ENCODE measurements around the gene ZNF83. TPM values are rescaled to one million over a fixed set of nuclear protein-coding genes. Genes with fewer than 3 reads are reported as not detected.

ZNF83 gene
- total and polyA plus RNA-seq, 2 donors from 2014 or later = 51.8 to 90.4 TPM

- no peak for DNase-seq
- H3K9ac ChIP-seq (ENCODE audit: low read length in 3 of 3) = no peak overlapping the region
- no peaks in the 10 kb centered on the region for H3K27me3 ChIP-seq (ENCODE audit: control insufficient read depth, insufficient read depth, low read length)
- H3K4me3 ChIP-seq (ENCODE audit: low read length in 3 of 3) = no peak overlapping the region
- peaks cover 0 to 3% (median 0%) of the 10 kb centered on the region in 3 donors for H3K4me1 ChIP-seq (ENCODE audit: control insufficient read depth in 2 of 3, insufficient read depth in 2 of 3, low read depth in 1 of 3, low read length in 3 of 3)
- intact Hi-C loops (cut with DNase I) = no loop called here
- H3K9me3 ChIP-seq (ENCODE audit: control insufficient read depth in 2 of 3, insufficient read depth in 1 of 3, low read length in 3 of 3) = peaks cover 0 to 12% (median 0%) of the 10 kb centered on the region in 3 donors
- no peak for FAIRE-seq
- TF ChIP-seq CTCF (IDR thresholded peaks at IDR 0.05; ENCODE audit: borderline replicate concordance, extremely low read depth, insufficient read depth) = no peak
- H3K36me3 ChIP-seq (ENCODE audit: control insufficient read depth in 2 of 3, insufficient read depth in 3 of 3, low read length in 3 of 3) = peaks cover 0 to 14% (median 3%) of the 10 kb centered on the region in 3 donors
- no peak overlapping the region for H3K27ac ChIP-seq (ENCODE audit: low read depth in 2 of 2, low read length in 2 of 2)
These were observed 71.6 kb downstream of the ZNF83 start for GRCh38 chr19:52566588-52566987.

GRCh38 chr19:52566121-52566520 is 72.0 kb downstream of the ZNF83 start:
- no peak overlapping the region for H3K27ac ChIP-seq (ENCODE audit: low read depth in 2 of 2, low read length in 2 of 2)
- no peak overlapping the region for H3K4me3 ChIP-seq (ENCODE audit: low read length in 3 of 3)
- no peaks in the 10 kb centered on the region for H3K27me3 ChIP-seq (ENCODE audit: control insufficient read depth, insufficient read depth, low read length)
- H3K36me3 ChIP-seq (ENCODE audit: control insufficient read depth in 2 of 3, insufficient read depth in 3 of 3, low read length in 3 of 3) = peaks cover 0 to 14% (median 3%) of the 10 kb centered on the region in 3 donors
- no peak overlapping the region for H3K9ac ChIP-seq (ENCODE audit: low read length in 3 of 3)
- DNase-seq (no peak), FAIRE-seq (no peak)
- no peak for TF ChIP-seq CTCF (IDR thresholded peaks at IDR 0.05; ENCODE audit: borderline replicate concordance, extremely low read depth, insufficient read depth)
- H3K4me1 ChIP-seq (ENCODE audit: control insufficient read depth in 2 of 3, insufficient read depth in 2 of 3, low read depth in 1 of 3, low read length in 3 of 3) = peaks cover 0 to 3% (median 0%) of the 10 kb centered on the region in 3 donors
- H3K9me3 ChIP-seq (ENCODE audit: control insufficient read depth in 2 of 3, insufficient read depth in 1 of 3, low read length in 3 of 3) = peaks cover 0 to 13% (median 0%) of the 10 kb centered on the region in 3 donors
- intact Hi-C loops (cut with DNase I) = no loop called here

Other genes starting within 250 kb of the ZNF83 start
- 32.0 TPM for gene ZNF528, start 240.5 kb downstream of the ZNF83 start, total RNA-seq
- 10.1 TPM for gene ZNF528, start 240.5 kb downstream of the ZNF83 start, polyA plus RNA-seq (ENCODE audit: insufficient read depth, low read depth, low replicate concordance)
- gene ZNF534, start 209.2 kb downstream of the ZNF83 start, total RNA-seq = not detected
- not detected for gene ZNF534, start 209.2 kb downstream of the ZNF83 start, polyA plus RNA-seq (ENCODE audit: insufficient read depth, low read depth, low replicate concordance)
- gene ZNF578, start 184.8 kb downstream of the ZNF83 start, total RNA-seq = 3.7 TPM
- 0.69 TPM for gene ZNF578, start 184.8 kb downstream of the ZNF83 start, polyA plus RNA-seq (ENCODE audit: insufficient read depth, low read depth, low replicate concordance)
- gene ZNF808, start 110.7 kb downstream of the ZNF83 start, total RNA-seq = 35.8 TPM
- 3.4 TPM for gene ZNF808, start 110.7 kb downstream of the ZNF83 start, polyA plus RNA-seq (ENCODE audit: insufficient read depth, low read depth, low replicate concordance)
- 25.1 TPM for gene ZNF701, start 68.1 kb downstream of the ZNF83 start, total RNA-seq
- gene ZNF701, start 68.1 kb downstream of the ZNF83 start, polyA plus RNA-seq (ENCODE audit: insufficient read depth, low read depth, low replicate concordance) = 5.8 TPM
- gene ZNF611, start 96.7 kb upstream of the ZNF83 start, total RNA-seq = 42.7 TPM
- 3.6 TPM for gene ZNF611, start 96.7 kb upstream of the ZNF83 start, polyA plus RNA-seq (ENCODE audit: insufficient read depth, low read depth, low replicate concordance)
- 9.4 TPM for gene ZNF600, start 148.4 kb upstream of the ZNF83 start, total RNA-seq
- 4.1 TPM for gene ZNF600, start 148.4 kb upstream of the ZNF83 start, polyA plus RNA-seq (ENCODE audit: insufficient read depth, low read depth, low replicate concordance)
- gene ZNF28, start 183.3 kb upstream of the ZNF83 start, total RNA-seq = 20.0 TPM
- gene ZNF28, start 183.3 kb upstream of the ZNF83 start, polyA plus RNA-seq (ENCODE audit: insufficient read depth, low read depth, low replicate concordance) = 10.0 TPM
- gene ZNF468, start 219.3 kb upstream of the ZNF83 start, total RNA-seq = 21.1 TPM
- 10.2 TPM for gene ZNF468, start 219.3 kb upstream of the ZNF83 start, polyA plus RNA-seq (ENCODE audit: insufficient read depth, low read depth, low replicate concordance)